B cell (primary cell): ENCODE measurements around the gene SDK2. TPM values are rescaled to one million over a fixed set of nuclear protein-coding genes. Genes with fewer than 3 reads are reported as not detected.

Experiments
- ATAC-seq: fragments of 200-7000 bp; cut with Tn5 transposase; one replicate; pipeline ENCODE4 v1.10.0; 2021; ENCODE audit warnings: low read depth, mild to moderate bottlenecking, moderate number of reproducible peaks, moderate library complexity
- CTCF ChIA-PET: fragments of 350-600 bp; sonication (Branson Sonifier 250); formaldehyde crosslinking; loops from one replicate; lab custom pipeline; 2021; ENCODE audit warnings: antibody characterized with exemption, inconsistent platforms; lab: Charles Lee
- POLR2A ChIA-PET: fragments of 350-600 bp; sonication (Branson Sonifier 250); formaldehyde crosslinking; loops from one replicate; lab custom pipeline; 2021; ENCODE audit warnings: antibody characterized with exemption; lab: Charles Lee
- DNase-seq: peaks from one replicate; pipeline ENCODE4 v3.0.0; 2013
- H2AFZ ChIP-seq: 2 replicates; pipeline ENCODE4 v1.6.1; 2012; ENCODE audit warnings: mild to moderate bottlenecking, low read depth, low read length; ENCODE audit not compliant: insufficient read depth, poor library complexity, severe bottlenecking
- H3K27ac ChIP-seq, 2 donors: 1 replicate in 1 of 2; 2 replicates in 1 of 2; pipeline ENCODE4 v1.5.1; 2012 to 2013; ENCODE audit warnings: low read length in 2 of 2, mild to moderate bottlenecking in 2 of 2, moderate library complexity in 1 of 2
- H3K27me3 ChIP-seq, 4 experiments: fragments of 200-600 bp in 1 of 4; sonication (generic) in 1 of 4; replicated peaks in 1 of 4; 1 replicate in 2 of 4; 2 replicates in 2 of 4; pipeline versions ENCODE4 v1.6.1 to v1.7.0; 2013 to 2016; ENCODE audit warnings: low read length in 3 of 4, mild to moderate bottlenecking in 2 of 4, mixed read lengths in 1 of 4, moderate library complexity in 1 of 4; ENCODE audit not compliant: insufficient read depth in 4 of 4, control insufficient read depth in 3 of 4; ENCODE audit errors: control extremely low read depth in 1 of 4
- H3K36me3 ChIP-seq, 2 experiments: replicated peaks in 1 of 2; 1 replicate in 1 of 2; 2 replicates in 1 of 2; pipeline versions ENCODE4 v1.6.1 to v1.7.1; 2013; ENCODE audit warnings: low read length in 1 of 2; ENCODE audit not compliant: insufficient read depth in 2 of 2, control insufficient read depth in 1 of 2; ENCODE audit errors: control extremely low read depth in 1 of 2, extremely low read depth in 1 of 2
- H3K4me1 ChIP-seq, 2 donors: fragments of 200-600 bp in 1 of 2; sonication (generic) in 1 of 2; 1 replicate in 1 of 2; 2 replicates in 1 of 2; pipeline versions ENCODE4 v1.5.1 to v1.6.1; 2013 to 2017; ENCODE audit warnings: low read length in 2 of 2; ENCODE audit not compliant: control insufficient read depth in 2 of 2, insufficient read depth in 2 of 2
- H3K4me2 ChIP-seq: replicated peaks from 2 replicates; pipeline ENCODE3; 2012; ENCODE audit warnings: mild to moderate bottlenecking, low read depth, low read length; ENCODE audit not compliant: poor library complexity, severe bottlenecking
- H3K4me3 ChIP-seq, 5 experiments: fragments of 200-600 bp in 1 of 5; sonication (generic) in 1 of 5; 1 replicate in 3 of 5; 2 replicates in 2 of 5; pipeline versions ENCODE4 v1.5.1 to v1.7.0; 2011 to 2016; ENCODE audit warnings: low read length in 4 of 5, mild to moderate bottlenecking in 4 of 5, low read depth in 2 of 5, control low read depth in 1 of 5, moderate library complexity in 1 of 5; ENCODE audit not compliant: insufficient read depth in 1 of 5; ENCODE audit errors: control extremely low read depth in 1 of 5, extremely low read depth in 1 of 5
- H3K79me2 ChIP-seq: fragments of 200-600 bp; sonication (generic); one replicate; pipeline ENCODE4 v1.6.0; 2016; ENCODE audit warnings: low read length; ENCODE audit not compliant: control insufficient read depth, insufficient read depth
- H3K9ac ChIP-seq: fragments of 200-600 bp; sonication (generic); 2 replicates; pipeline ENCODE4 v1.6.1; 2017; ENCODE audit warnings: mild to moderate bottlenecking, low read length, moderate library complexity
- H3K9me3 ChIP-seq, 3 donors: one replicate each; pipeline versions ENCODE4 v1.6.1 to v1.7.1; 2013; ENCODE audit warnings: low read length in 2 of 3; ENCODE audit not compliant: control insufficient read depth in 2 of 3, insufficient read depth in 1 of 3; ENCODE audit errors: control extremely low read depth in 1 of 3
- H4K20me1 ChIP-seq: 2 replicates; pipeline ENCODE4 v1.6.0; 2012; ENCODE audit warnings: mild to moderate bottlenecking, low read length; ENCODE audit not compliant: insufficient read depth, control insufficient read depth, poor library complexity, severe bottlenecking
- H3K27ac Mint-ChIP-seq: one replicate; pipeline ENCODE4 v1.8.0; 2021; ENCODE audit warnings: mixed read lengths
- H3K27me3 Mint-ChIP-seq: one replicate; pipeline ENCODE4 v1.8.0; 2021; ENCODE audit warnings: mixed read lengths
- H3K4me1 Mint-ChIP-seq: one replicate; pipeline ENCODE4 v1.8.0; 2021; ENCODE audit warnings: mixed read lengths
- H3K4me3 Mint-ChIP-seq: one replicate; pipeline ENCODE4 v1.8.0; 2021; ENCODE audit warnings: mixed read lengths
- H3K9me3 Mint-ChIP-seq: one replicate; pipeline ENCODE4 v1.8.0; 2022; ENCODE audit warnings: mixed read lengths; ENCODE audit not compliant: insufficient read depth
- CTCF ChIP-seq: fragments of 200-600 bp; IDR thresholded peaks from one replicate; pipeline ENCODE4 v1.8.0; 2022; ENCODE audit warnings: antibody characterized with exemption, mild to moderate bottlenecking
- EZH2 ChIP-seq: IDR thresholded peaks from 2 replicates; pipeline ENCODE4 v1.6.1; 2012; ENCODE audit warnings: borderline replicate concordance, low read depth, mild to moderate bottlenecking, moderate library complexity, low read length; ENCODE audit not compliant: insufficient read depth, poor library complexity, severe bottlenecking
- WGBS: methylation state at CpG from one replicate; pipeline ENCODE4 v1.1.5; 2013; ENCODE audit warnings: missing lambda C conversion rate; ENCODE audit not compliant: insufficient coverage; 5-methylcytosine and 5-hydroxymethylcytosine counted together
- intact Hi-C: fragments of 100-400 bp; cut with micrococcal nuclease; formaldehyde crosslinking; loops from one replicate; pipeline ENCODE4 v1.10.0; 2022
- polyA plus RNA-seq: library from polyadenylated mRNA; depleted of rRNA; stranded (reverse); fragments of >200 nt; gene quantifications from 2 replicates; pipeline ENCODE4 v1.2.3, GENCODE V29; 2012
- total RNA-seq, 2 donors: library from RNA; stranded (reverse); fragments of 120-200 nt in 1 of 2; gene quantifications; 1 replicate in 1 of 2; 2 replicates in 1 of 2; pipeline versions ENCODE4 v1.2.3 to v1.2.4, GENCODE V29; 2013 to 2022

The SDK2 gene
- total and polyA plus RNA-seq, 2 donors (not counting 1 experiment from before 2014, with no cell fraction given), result 3.2 to 13.0 TPM

DNA sequence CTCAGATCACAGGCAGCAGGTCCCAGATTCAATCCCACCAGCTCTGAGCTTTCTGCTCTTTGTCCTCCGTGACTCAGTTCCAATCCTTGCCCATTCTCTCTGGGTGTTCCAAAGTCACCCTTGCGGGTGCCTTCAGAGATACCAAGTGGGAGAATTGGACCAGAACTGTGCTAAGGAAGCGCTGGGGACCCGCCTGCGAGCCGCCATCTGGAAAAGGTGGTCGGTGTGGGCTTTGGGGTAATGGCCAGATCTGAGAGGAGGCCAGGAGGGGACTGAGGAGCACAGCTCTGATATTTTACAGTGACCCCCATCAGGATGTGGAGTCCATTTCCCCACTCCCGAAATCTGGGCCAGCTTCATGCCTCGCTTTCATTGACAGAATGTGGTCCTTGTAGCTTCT lies 152.6 kb downstream of the SDK2 start:
- no peak for DNase-seq
- Mint-ChIP-seq H3K4me3 (no peak overlapping the region), H3K27me3 (no peaks in the 10 kb centered on the region), H3K4me1 (no peaks in the 10 kb centered on the region), H3K9me3 (no peaks in the 10 kb centered on the region), H3K27ac (no peak overlapping the region)
- Histone ChIP-seq H3K27me3 (no peaks in the 10 kb centered on the region), H3K79me2 (peaks cover 3% of the 10 kb centered on the region), H3K4me1 (no peaks in the 10 kb centered on the region), H2AFZ (no peak overlapping the region), H3K9me3 (no peaks in the 10 kb centered on the region), H3K4me3 (no peak overlapping the region), H4K20me1 (peaks cover 8% of the 10 kb centered on the region), H3K36me3 (no peaks in the 10 kb centered on the region), H3K4me2 (no peak overlapping the region), H3K27ac (no peak overlapping the region), H3K9ac (no peak overlapping the region)
- TF ChIP-seq CTCF (no peak), EZH2 (no peak)
- ChIA-PET CTCF (no interaction called here), POLR2A (no interaction called here)
- WGBS, result 94% methylated on average over 9 of the region's 9 CpGs
- no peak for ATAC-seq
- intact Hi-C loops, result no loop called here

GRCh38 chr17:73490851-73491250 lies 153.4 kb downstream of the SDK2 start:
- Histone ChIP-seq H3K4me3 (no peak overlapping the region), H3K9ac (no peak overlapping the region), H4K20me1 (peaks cover 8% of the 10 kb centered on the region), H3K9me3 (peaks cover 0 to 3% (median 0%) of the 10 kb centered on the region in 3 donors), H3K27ac (no peak overlapping the region), H3K27me3 (no peaks in the 10 kb centered on the region), H3K79me2 (peaks cover 3% of the 10 kb centered on the region), H2AFZ (no peak overlapping the region), H3K36me3 (no peaks in the 10 kb centered on the region), H3K4me1 (no peaks in the 10 kb centered on the region), H3K4me2 (no peak overlapping the region)
- intact Hi-C loops, result no loop called here
- ChIA-PET POLR2A (no interaction called here), CTCF (no interaction called here)
- TF ChIP-seq EZH2, result no peak
- no peak for TF ChIP-seq CTCF
- DNase-seq (no peak), ATAC-seq (no peak)
- no peaks in the 10 kb centered on the region for H3K4me1 Mint-ChIP-seq
- WGBS, result no CpG with 5 or more reads among the region's 3 CpGs
- H3K9me3 Mint-ChIP-seq, result peaks cover 4% of the 10 kb centered on the region
- no peak overlapping the region for H3K27ac Mint-ChIP-seq
- no peaks in the 10 kb centered on the region for H3K27me3 Mint-ChIP-seq
- H3K4me3 Mint-ChIP-seq, result no peak overlapping the region
